Activated naive CD8-positive, alpha-beta T cell (primary cell): ENCODE data around the gene HOXB4.

ENCODE experiments used
- H3K27ac Mint-ChIP-seq: one replicate; pipeline ENCODE4 v1.8.0; 2021; ENCODE audit warnings: mixed read lengths
- H3K27me3 Mint-ChIP-seq: one replicate; pipeline ENCODE4 v1.8.0; 2021; ENCODE audit warnings: mixed read lengths
- H3K36me3 Mint-ChIP-seq: one replicate; pipeline ENCODE4 v1.8.0; 2021; ENCODE audit warnings: mixed read lengths
- H3K4me1 Mint-ChIP-seq: one replicate; pipeline ENCODE4 v1.8.0; 2021; ENCODE audit warnings: low read depth, mixed read lengths
- H3K4me3 Mint-ChIP-seq: one replicate; pipeline ENCODE4 v1.8.0; 2021; ENCODE audit warnings: mild to moderate bottlenecking, mixed read lengths
- H3K9me3 Mint-ChIP-seq: one replicate; pipeline ENCODE4 v1.8.0; 2021; ENCODE audit warnings: low read depth, mixed read lengths

The HOXB4 gene

GRCh38 chr17:48589831-48590606 is 11.9 kb upstream of the HOXB4 start, which contains the start of gene HOXB3:
HOXB3 (minus strand) TSS chr17:48590241; CDS start chr17:48552474, 37,767 bp downstream.
- Mint-ChIP-seq H3K27me3 (peaks cover 52% of the 10 kb centered on the region), H3K9me3 (no peaks in the 10 kb centered on the region), H3K4me3 (no peak within 1 kb of the TSS), H3K4me1 (peaks cover 39% of the 10 kb centered on the region), H3K27ac (no peak within 1 kb of the TSS), H3K36me3 (no peaks in the 10 kb centered on the region)

- Mint-ChIP-seq H3K4me1 (peaks cover 42% of the 10 kb centered on the region), H3K9me3 (no peaks in the 10 kb centered on the region), H3K36me3 (no peaks in the 10 kb centered on the region), H3K27me3 (peaks cover 56% of the 10 kb centered on the region), H3K4me3 (no peak overlapping the region), H3K27ac (no peak overlapping the region)
These were observed 11.1 kb upstream of the HOXB4 start for GRCh38 chr17:48589060-48589830.

GRCh38 chr17:48588528-48588927 is 10.4 kb upstream of the HOXB4 start:
- peaks cover 36% of the 10 kb centered on the region for H3K4me1 Mint-ChIP-seq
- H3K9me3 Mint-ChIP-seq: no peaks in the 10 kb centered on the region
- no peak overlapping the region for H3K4me3 Mint-ChIP-seq
- no peaks in the 10 kb centered on the region for H3K36me3 Mint-ChIP-seq
- H3K27ac Mint-ChIP-seq: no peak overlapping the region
- peaks cover 59% of the 10 kb centered on the region for H3K27me3 Mint-ChIP-seq

GRCh38 chr17:48588074-48588415 is 9.9 kb upstream of the HOXB4 start:
- Mint-ChIP-seq H3K27me3 (peaks cover 62% of the 10 kb centered on the region), H3K9me3 (no peaks in the 10 kb centered on the region), H3K4me1 (peaks cover 31% of the 10 kb centered on the region), H3K36me3 (no peaks in the 10 kb centered on the region), H3K27ac (no peak overlapping the region), H3K4me3 (no peak overlapping the region)

GRCh38 chr17:48587276-48588073 is 9.3 kb upstream of the HOXB4 start:
- peaks cover 63% of the 10 kb centered on the region for H3K27me3 Mint-ChIP-seq
- no peak overlapping the region for H3K27ac Mint-ChIP-seq
- no peaks in the 10 kb centered on the region for H3K9me3 Mint-ChIP-seq
- peaks cover 28% of the 10 kb centered on the region for H3K4me1 Mint-ChIP-seq
- H3K36me3 Mint-ChIP-seq: no peaks in the 10 kb centered on the region
- H3K4me3 Mint-ChIP-seq: no peak overlapping the region

GRCh38 chr17:48586355-48587258 is 8.5 kb upstream of the HOXB4 start:
- Mint-ChIP-seq H3K9me3 (no peaks in the 10 kb centered on the region), H3K36me3 (no peaks in the 10 kb centered on the region), H3K27ac (no peak overlapping the region), H3K27me3 (peaks cover 65% of the 10 kb centered on the region), H3K4me3 (peak overlapping the region; percentile 94), H3K4me1 (peaks cover 32% of the 10 kb centered on the region)

- Mint-ChIP-seq H3K27ac (no peak overlapping the region), H3K27me3 (peaks cover 69% of the 10 kb centered on the region), H3K36me3 (no peaks in the 10 kb centered on the region), H3K9me3 (no peaks in the 10 kb centered on the region), H3K4me1 (peaks cover 47% of the 10 kb centered on the region), H3K4me3 (peak overlapping the region; percentile 41)
These were observed 6.1 kb upstream of the HOXB4 start for GRCh38 chr17:48584223-48584741.

GRCh38 chr17:48583708-48584222 is 5.6 kb upstream of the HOXB4 start:
- Mint-ChIP-seq H3K4me3 (peak overlapping the region; percentile 41), H3K4me1 (peaks cover 51% of the 10 kb centered on the region), H3K27ac (no peak overlapping the region), H3K36me3 (no peaks in the 10 kb centered on the region), H3K27me3 (peaks cover 72% of the 10 kb centered on the region), H3K9me3 (no peaks in the 10 kb centered on the region)

GRCh38 chr17:48582750-48583069 is 4.6 kb upstream of the HOXB4 start:
- Mint-ChIP-seq H3K36me3 (no peaks in the 10 kb centered on the region), H3K27me3 (peaks cover 67% of the 10 kb centered on the region), H3K9me3 (no peaks in the 10 kb centered on the region), H3K4me1 (peaks cover 56% of the 10 kb centered on the region), H3K27ac (no peak overlapping the region), H3K4me3 (peak overlapping the region; percentile 75)

- Mint-ChIP-seq H3K4me1 (peaks cover 50% of the 10 kb centered on the region), H3K4me3 (peak overlapping the region; percentile 52), H3K27me3 (peaks cover 45% of the 10 kb centered on the region), H3K36me3 (no peaks in the 10 kb centered on the region), H3K9me3 (no peaks in the 10 kb centered on the region), H3K27ac (no peak overlapping the region)
These were observed 1.8 kb upstream of the HOXB4 start for GRCh38 chr17:48579760-48580554.

- no peaks in the 10 kb centered on the region for H3K9me3 Mint-ChIP-seq
- peak overlapping the region; percentile 88 for H3K4me3 Mint-ChIP-seq
- H3K27ac Mint-ChIP-seq: no peak overlapping the region
- H3K27me3 Mint-ChIP-seq: peaks cover 44% of the 10 kb centered on the region
- peaks cover 48% of the 10 kb centered on the region for H3K4me1 Mint-ChIP-seq
- H3K36me3 Mint-ChIP-seq: no peaks in the 10 kb centered on the region
These were observed 1.3 kb upstream of the HOXB4 start for GRCh38 chr17:48579471-48579759.

GRCh38 chr17:48578616-48579470 is 693 bp upstream of the HOXB4 start:
- Mint-ChIP-seq H3K4me1 (peaks cover 48% of the 10 kb centered on the region), H3K27me3 (peaks cover 40% of the 10 kb centered on the region), H3K4me3 (peak overlapping the region; percentile 88), H3K36me3 (no peaks in the 10 kb centered on the region), H3K27ac (no peak overlapping the region), H3K9me3 (no peaks in the 10 kb centered on the region)
